Measurements from ENCODE around the gene HDGF.
A peak's percentile ranks its signal among the peaks of the same experiment; 100 is the strongest.

The HDGF gene

DNA sequence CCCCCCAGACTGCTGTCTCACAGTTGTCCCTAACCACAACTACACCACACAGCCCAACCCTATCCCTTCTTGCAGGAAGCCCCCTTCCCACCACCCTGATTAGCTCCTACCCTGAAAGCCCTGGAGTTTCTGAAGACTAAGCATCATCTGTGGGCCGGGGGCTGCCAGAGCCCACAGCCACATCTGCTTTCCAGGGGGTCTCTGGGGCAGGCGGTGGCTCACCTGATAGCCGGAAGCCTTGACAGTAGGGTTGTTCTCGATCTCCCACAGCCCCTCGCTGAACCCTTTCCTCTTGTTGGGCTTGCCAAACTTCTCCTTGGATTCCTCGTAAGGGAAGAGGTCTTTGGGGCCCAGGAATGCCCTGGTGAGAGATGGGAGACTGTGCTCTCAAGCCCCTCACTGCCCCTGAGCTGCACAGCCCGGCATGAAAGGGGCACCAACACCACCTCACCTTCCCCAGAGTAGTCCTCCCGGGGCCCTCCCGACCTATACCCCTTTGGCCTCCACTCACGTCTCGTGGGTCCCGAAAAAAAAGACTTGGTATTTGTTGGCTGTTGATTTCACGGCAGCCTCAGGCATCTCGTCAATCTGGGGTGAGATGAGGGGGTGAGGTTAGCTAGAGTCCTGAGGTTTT, 6.6 kb downstream of the HDGF start:
- peak overlapping the region; percentile 19; the same call in 1 of the 2 replicates for H3K27ac ChIP-seq (ENCODE audit: low read depth, low read length)
- H3K4me1 ChIP-seq (ENCODE audit: control insufficient read depth, insufficient read depth, low read length) = peaks cover 57% of the 10 kb centered on the region
- H3K9me3 ChIP-seq (ENCODE audit: control insufficient read depth, insufficient read depth, low read depth, low read length) = no peaks in the 10 kb centered on the region
- H3K9ac ChIP-seq (ENCODE audit: low read length) = peak overlapping the region; percentile 15
- no peak overlapping the region for H3K4me3 ChIP-seq (ENCODE audit: low read depth, low read length)
- H3K36me3 ChIP-seq (ENCODE audit: control insufficient read depth, insufficient read depth, low read length) = peaks cover 26% of the 10 kb centered on the region
- H3K27me3 ChIP-seq (ENCODE audit: control insufficient read depth, insufficient read depth, low read length) = no peaks in the 10 kb centered on the region

GRCh38 chr1:156744344-156744743, 7.1 kb downstream of the HDGF start:
- Histone ChIP-seq H3K9ac (ENCODE audit: low read length) (no peak overlapping the region), H3K4me3 (ENCODE audit: low read depth, low read length) (no peak overlapping the region), H3K9me3 (ENCODE audit: control insufficient read depth, insufficient read depth, low read depth, low read length) (no peaks in the 10 kb centered on the region), H3K4me1 (ENCODE audit: control insufficient read depth, insufficient read depth, low read length) (peaks cover 51% of the 10 kb centered on the region), H3K36me3 (ENCODE audit: control insufficient read depth, insufficient read depth, low read length) (peaks cover 26% of the 10 kb centered on the region), H3K27me3 (ENCODE audit: control insufficient read depth, insufficient read depth, low read length) (no peaks in the 10 kb centered on the region), H3K27ac (ENCODE audit: low read depth, low read length) (no peak overlapping the region)

DNA sequence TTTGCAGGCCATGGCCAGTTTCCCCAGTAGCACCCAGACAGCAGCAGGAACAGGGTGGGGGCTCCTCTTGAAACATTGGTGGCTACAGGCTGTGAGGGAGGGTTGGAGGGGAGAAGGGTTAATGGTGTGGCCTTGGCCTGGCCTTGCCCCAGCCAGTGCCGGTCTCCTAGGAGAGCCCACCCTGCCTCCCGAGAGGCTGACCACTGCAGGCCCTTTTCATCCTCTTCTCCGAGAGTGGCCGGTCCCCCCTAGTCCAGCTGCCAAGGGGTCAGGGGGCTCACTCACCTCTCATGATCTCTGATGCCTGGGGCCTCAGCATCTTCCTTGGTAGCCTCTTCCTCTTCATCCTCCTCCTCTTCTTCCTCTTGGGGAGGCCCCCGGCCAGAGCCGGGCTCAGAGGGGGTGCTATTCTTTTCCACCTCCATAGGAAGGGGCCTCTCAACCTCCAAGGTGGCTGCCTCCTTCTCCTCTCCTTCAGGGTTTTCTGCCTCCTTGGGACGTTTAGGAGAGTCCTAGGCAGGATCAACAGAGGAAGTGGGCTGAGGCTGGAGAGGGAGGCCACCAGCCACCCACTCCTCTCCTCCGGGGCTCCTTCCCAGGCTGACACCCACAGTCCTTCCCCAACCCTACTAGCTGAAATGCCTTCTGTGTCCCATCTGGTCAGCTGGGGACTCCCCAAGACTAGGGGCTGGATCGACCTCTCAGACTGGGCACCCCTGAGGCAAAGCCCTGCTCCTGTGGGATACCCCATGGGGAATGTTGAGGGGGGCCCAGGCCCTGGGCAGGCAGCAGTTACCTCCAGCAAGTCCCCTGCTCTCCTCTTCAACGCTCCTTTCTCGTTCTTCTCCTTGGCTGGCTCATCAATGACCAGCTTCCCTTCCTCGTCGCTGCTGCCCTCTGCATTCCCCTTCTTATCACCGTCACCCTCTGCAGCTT, 7.8 kb downstream of the HDGF start:
- no peak overlapping the region for H3K9ac ChIP-seq (ENCODE audit: low read length)
- no peak overlapping the region for H3K27ac ChIP-seq (ENCODE audit: low read depth, low read length)
- H3K4me1 ChIP-seq (ENCODE audit: control insufficient read depth, insufficient read depth, low read length) = peaks cover 44% of the 10 kb centered on the region
- peaks cover 26% of the 10 kb centered on the region for H3K36me3 ChIP-seq (ENCODE audit: control insufficient read depth, insufficient read depth, low read length)
- no peaks in the 10 kb centered on the region for H3K27me3 ChIP-seq (ENCODE audit: control insufficient read depth, insufficient read depth, low read length)
- H3K9me3 ChIP-seq (ENCODE audit: control insufficient read depth, insufficient read depth, low read depth, low read length) = no peaks in the 10 kb centered on the region
- H3K4me3 ChIP-seq (ENCODE audit: low read depth, low read length) = no peak overlapping the region

DNA sequence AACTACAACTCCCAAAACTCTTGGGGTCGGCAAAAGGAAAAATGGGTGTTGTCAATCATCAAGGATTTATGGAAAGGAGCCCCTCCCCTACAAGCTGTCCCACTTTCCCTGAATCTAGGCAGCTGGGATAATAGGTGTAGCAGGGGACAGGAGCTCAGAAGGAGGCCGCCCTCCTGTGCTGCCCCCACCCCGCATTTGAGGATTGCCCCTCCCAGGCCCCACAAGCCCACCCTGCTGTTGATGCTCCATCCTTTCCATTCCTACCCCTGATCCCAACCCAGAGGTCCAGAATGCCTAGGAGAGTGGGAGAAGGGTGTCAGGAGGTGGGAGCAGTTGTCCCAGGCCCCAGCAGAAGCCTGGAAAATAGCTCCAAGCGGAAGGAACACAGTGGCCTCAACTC, 8.7 kb downstream of the HDGF start:
- no peak overlapping the region for H3K27ac ChIP-seq (ENCODE audit: low read depth, low read length)
- H3K9ac ChIP-seq (ENCODE audit: low read length) = no peak overlapping the region
- H3K27me3 ChIP-seq (ENCODE audit: control insufficient read depth, insufficient read depth, low read length) = no peaks in the 10 kb centered on the region
- no peaks in the 10 kb centered on the region for H3K9me3 ChIP-seq (ENCODE audit: control insufficient read depth, insufficient read depth, low read depth, low read length)
- peaks cover 31% of the 10 kb centered on the region for H3K36me3 ChIP-seq (ENCODE audit: control insufficient read depth, insufficient read depth, low read length)
- H3K4me1 ChIP-seq (ENCODE audit: control insufficient read depth, insufficient read depth, low read length) = peaks cover 36% of the 10 kb centered on the region
- H3K4me3 ChIP-seq (ENCODE audit: low read depth, low read length) = no peak overlapping the region

DNA sequence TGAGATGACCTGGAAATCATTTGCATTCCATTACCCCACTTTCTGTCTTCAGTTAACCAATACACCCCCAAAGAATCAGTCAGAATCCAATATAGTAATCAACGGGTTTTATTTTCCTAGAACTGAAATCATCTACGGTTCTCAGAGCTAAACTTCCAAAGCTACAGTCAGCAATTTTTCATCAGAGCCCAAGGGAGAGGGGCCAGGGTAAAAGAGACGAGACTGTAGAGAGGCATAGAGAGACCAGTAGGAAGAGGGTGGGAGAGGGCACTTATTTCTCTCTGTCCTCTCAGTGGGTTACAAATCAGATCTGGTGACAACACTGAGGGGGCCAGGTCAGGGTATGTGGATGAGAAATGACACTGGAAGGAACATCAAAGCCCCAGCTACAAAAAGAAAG, 9.5 kb downstream of the HDGF start:
- Histone ChIP-seq H3K27me3 (ENCODE audit: control insufficient read depth, insufficient read depth, low read length) (no peaks in the 10 kb centered on the region), H3K9me3 (ENCODE audit: control insufficient read depth, insufficient read depth, low read depth, low read length) (no peaks in the 10 kb centered on the region), H3K4me3 (ENCODE audit: low read depth, low read length) (no peak overlapping the region), H3K9ac (ENCODE audit: low read length) (peak overlapping the region; percentile 21), H3K36me3 (ENCODE audit: control insufficient read depth, insufficient read depth, low read length) (peaks cover 39% of the 10 kb centered on the region), H3K4me1 (ENCODE audit: control insufficient read depth, insufficient read depth, low read length) (peaks cover 30% of the 10 kb centered on the region), H3K27ac (ENCODE audit: low read depth, low read length) (peak overlapping the region; percentile 37; the same call in 1 of the 2 replicates)

- peak overlapping the region; percentile 21 for H3K9ac ChIP-seq (ENCODE audit: low read length)
- no peaks in the 10 kb centered on the region for H3K9me3 ChIP-seq (ENCODE audit: control insufficient read depth, insufficient read depth, low read depth, low read length)
- peaks cover 44% of the 10 kb centered on the region for H3K36me3 ChIP-seq (ENCODE audit: control insufficient read depth, insufficient read depth, low read length)
- peak overlapping the region; percentile 37 for H3K27ac ChIP-seq (ENCODE audit: low read depth, low read length)
- peak overlapping the region; percentile 38 for H3K4me3 ChIP-seq (ENCODE audit: low read depth, low read length)
- peaks cover 27% of the 10 kb centered on the region for H3K4me1 ChIP-seq (ENCODE audit: control insufficient read depth, insufficient read depth, low read length)
- no peaks in the 10 kb centered on the region for H3K27me3 ChIP-seq (ENCODE audit: control insufficient read depth, insufficient read depth, low read length)
Measured at GRCh38 chr1:156741481-156741983, 9.9 kb downstream of the HDGF start.

DNA sequence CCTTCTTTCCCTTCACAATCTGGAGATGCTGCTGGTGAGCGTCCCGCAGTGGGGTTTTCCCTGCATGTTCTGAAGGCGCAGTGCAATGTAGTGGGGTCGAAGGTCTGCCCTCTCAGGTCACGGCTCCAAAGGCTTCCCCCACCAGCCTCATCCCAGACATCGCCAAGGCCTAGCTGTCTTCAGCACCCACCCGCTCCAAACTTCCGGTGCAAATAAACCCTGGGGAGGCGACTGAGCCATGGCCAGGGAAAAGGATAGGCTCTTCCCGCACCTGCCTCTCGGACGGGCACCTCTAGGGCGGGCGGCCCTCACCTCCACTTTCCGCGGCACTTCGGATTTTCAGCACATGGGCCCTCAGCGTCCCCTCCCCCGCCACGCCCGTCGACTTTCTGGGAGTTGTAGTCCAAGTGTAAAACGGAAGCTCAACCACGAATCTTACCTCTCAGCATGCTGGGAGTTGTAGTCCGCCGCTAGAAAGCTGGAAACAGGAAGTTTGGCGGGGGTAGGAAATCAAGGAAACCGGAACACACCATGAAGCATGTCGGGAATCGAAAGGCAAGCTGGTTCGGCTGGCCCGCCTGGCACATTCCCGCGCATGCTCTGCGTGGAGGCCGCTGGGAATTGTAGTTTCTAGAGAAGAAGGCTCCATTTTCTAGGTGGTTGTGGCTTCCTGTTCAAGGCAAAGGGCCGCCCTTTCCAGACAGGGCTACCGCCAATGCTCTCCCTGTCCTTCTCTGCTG, 10.6 kb downstream of the HDGF start, which contains the start of gene MRPL24:
Gene MRPL24, minus strand, starts transcription at position 348 of the 740 bp plus-strand sequence. CDS start 2,384 bp downstream, outside the sequence.
- peaks cover 22% of the 10 kb centered on the region for H3K4me1 ChIP-seq (ENCODE audit: control insufficient read depth, insufficient read depth, low read length)
- peak within 1 kb of the TSS; percentile 37 for H3K27ac ChIP-seq (ENCODE audit: low read depth, low read length)
- H3K9me3 ChIP-seq (ENCODE audit: control insufficient read depth, insufficient read depth, low read depth, low read length) = no peaks in the 10 kb centered on the region
- no peaks in the 10 kb centered on the region for H3K27me3 ChIP-seq (ENCODE audit: control insufficient read depth, insufficient read depth, low read length)
- H3K4me3 ChIP-seq (ENCODE audit: low read depth, low read length) = peak within 1 kb of the TSS; percentile 76
- H3K9ac ChIP-seq (ENCODE audit: low read length) = peak within 1 kb of the TSS; percentile 78
- peaks cover 48% of the 10 kb centered on the region for H3K36me3 ChIP-seq (ENCODE audit: control insufficient read depth, insufficient read depth, low read length)

- Histone ChIP-seq H3K27me3 (ENCODE audit: control insufficient read depth, insufficient read depth, low read length) (no peaks in the 10 kb centered on the region), H3K27ac (ENCODE audit: low read depth, low read length) (no peak overlapping the region), H3K9ac (ENCODE audit: low read length) (peak overlapping the region; percentile 78), H3K9me3 (ENCODE audit: control insufficient read depth, insufficient read depth, low read depth, low read length) (no peaks in the 10 kb centered on the region), H3K4me1 (ENCODE audit: control insufficient read depth, insufficient read depth, low read length) (peaks cover 16% of the 10 kb centered on the region), H3K4me3 (ENCODE audit: low read depth, low read length) (peak overlapping the region; percentile 76), H3K36me3 (ENCODE audit: control insufficient read depth, insufficient read depth, low read length) (peaks cover 48% of the 10 kb centered on the region)
Measured at GRCh38 chr1:156740237-156740740, 11.2 kb downstream of the HDGF start.

GRCh38 chr1:156738916-156739315, 12.6 kb downstream of the HDGF start:
- H3K36me3 ChIP-seq (ENCODE audit: control insufficient read depth, insufficient read depth, low read length) = peaks cover 41% of the 10 kb centered on the region

DNA sequence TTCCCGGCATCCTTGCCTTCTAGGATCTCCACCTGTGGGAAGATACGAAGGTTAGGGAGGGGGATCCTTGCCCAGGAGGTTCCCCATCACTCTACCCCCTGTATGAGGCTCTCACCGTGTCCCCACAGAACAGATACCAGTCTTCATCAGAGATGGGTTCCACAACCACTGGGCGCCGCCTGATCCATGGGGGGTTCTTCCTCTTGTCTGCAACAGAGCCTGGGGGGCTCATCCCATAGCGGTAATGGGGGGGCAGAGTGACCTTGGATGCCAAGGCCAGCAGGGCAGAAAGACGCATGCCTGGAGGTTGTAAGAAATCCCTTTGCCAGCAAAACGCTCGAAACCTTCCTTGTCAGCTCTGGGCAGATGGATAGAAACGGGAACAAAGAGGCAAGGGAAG, 13.1 kb downstream of the HDGF start:
- H3K4me3 ChIP-seq (ENCODE audit: low read depth, low read length) = no peak overlapping the region
- H3K9ac ChIP-seq (ENCODE audit: low read length) = no peak overlapping the region
- H3K4me1 ChIP-seq (ENCODE audit: control insufficient read depth, insufficient read depth, low read length) = peaks cover 10% of the 10 kb centered on the region
- no peaks in the 10 kb centered on the region for H3K9me3 ChIP-seq (ENCODE audit: control insufficient read depth, insufficient read depth, low read depth, low read length)
- no peak overlapping the region for H3K27ac ChIP-seq (ENCODE audit: low read depth, low read length)
- no peaks in the 10 kb centered on the region for H3K27me3 ChIP-seq (ENCODE audit: control insufficient read depth, insufficient read depth, low read length)
- H3K36me3 ChIP-seq (ENCODE audit: control insufficient read depth, insufficient read depth, low read length) = peaks cover 38% of the 10 kb centered on the region

More at GRCh38 chr1:156738916-156739315, 12.6 kb downstream of the HDGF start:
- H3K9me3 ChIP-seq (ENCODE audit: control insufficient read depth, insufficient read depth, low read depth, low read length) = no peaks in the 10 kb centered on the region
- H3K27ac ChIP-seq (ENCODE audit: low read depth, low read length) = no peak overlapping the region
- no peak overlapping the region for H3K9ac ChIP-seq (ENCODE audit: low read length)
- H3K4me1 ChIP-seq (ENCODE audit: control insufficient read depth, insufficient read depth, low read length) = peaks cover 10% of the 10 kb centered on the region
- H3K27me3 ChIP-seq (ENCODE audit: control insufficient read depth, insufficient read depth, low read length) = no peaks in the 10 kb centered on the region
- H3K4me3 ChIP-seq (ENCODE audit: low read depth, low read length) = no peak overlapping the region

All from HUES6 (cell line).